Pancreas (tissue), 10 donors: ENCODE results near the gene SLC2A4. TPM values are rescaled to one million over a fixed set of nuclear protein-coding genes. Genes with fewer than 3 reads are reported as not detected.
"Not testable (repeated sequence)": the region's sequence is repeated elsewhere in the genome, so short reads cannot be mapped to it uniquely, and the experiment has no call there.

Source experiments
- ATAC-seq, 4 donors: fragments of 200-7000 bp; cut with Tn5 transposase; one replicate each; pipeline versions ENCODE4 v1.8.0 to v1.9.1; 2020; ENCODE audit warnings: mild to moderate bottlenecking in 4 of 4, moderate library complexity in 4 of 4
- DNase-seq, 6 donors: peaks; one replicate each; pipeline ENCODE4 v3.0.0-alpha.2; 2020
- FAIRE-seq: peaks from 2 replicates; lab custom pipeline; 2012; peaks lifted over from hg19 to GRCh38; lab: Jason Lieb, UNC
- H3K27ac ChIP-seq, 4 donors: fragments of 200-600 bp; sonication (generic); 1 replicate in 3 of 4; 2 replicates in 1 of 4; pipeline versions ENCODE4 v1.5.0 to v1.8.0; 2020
- H3K27me3 ChIP-seq, 4 donors: fragments of 200-600 bp; one replicate each; pipeline ENCODE4 v1.8.0; 2021
- H3K36me3 ChIP-seq, 3 donors: fragments of 200-600 bp; sonication (generic) in 1 of 3; one replicate each; pipeline versions ENCODE4 v1.5.0 to v1.8.0; 2020 to 2021
- H3K4me1 ChIP-seq, 3 donors: fragments of 200-600 bp; one replicate each; pipeline ENCODE4 v1.8.0; 2021
- H3K4me3 ChIP-seq, 4 donors: fragments of 200-600 bp; sonication (generic) in 2 of 4; one replicate each; pipeline versions ENCODE4 v1.5.0 to v1.8.0; 2020 to 2021
- H3K9me3 ChIP-seq, 4 donors: fragments of 200-600 bp; one replicate each; pipeline ENCODE4 v1.8.0; 2021
- CTCF ChIP-seq, 4 donors: fragments of 200-600 bp; sonication (generic) in 3 of 4; IDR thresholded peaks; one replicate each; pipeline versions ENCODE4 v1.5.0 to v1.8.0; 2021; ENCODE audit warnings: antibody characterized with exemption in 4 of 4
- WGBS, 2 donors: extraction: QIAGEN DNeasy Blood & Tissue Kit; methylation state at CpG; one replicate each; pipeline ENCODE4 v1.1.7; 2013; 5-methylcytosine and 5-hydroxymethylcytosine counted together
- intact Hi-C, 3 donors: fragments of 100-400 bp; cut with DNase I; formaldehyde crosslinking; loops; one replicate each; pipeline versions ENCODE4 v1.11.1 to v1.14.2; 2022
- polyA plus RNA-seq, 2 donors: library from polyadenylated mRNA; stranded (reverse); fragments of 200-250 nt; gene quantifications; one replicate each; pipeline ENCODE4 v1.2.3, GENCODE V29; 2013
- total RNA-seq, 6 donors: library from RNA; stranded (reverse); fragmentation: NEBNext Ultra II Directional in 4 of 6; extraction: Animal tissue kit (Norgen Biotek cat#: 25700) in 4 of 6; gene quantifications; one replicate each; pipeline versions ENCODE4 v1.2.1 to v1.2.4, GENCODE V29; 2021 to 2023
- donor health status: healthy with polysubstance abuse.
- donor health status: DM: no; HTN: no; CAD: no; lungs with moderate emphysema.
- donor health status: DM: no; HTN: no; CAD: no.
- donor health status: control.
- donor health status: control.
- donor health status: Bipolar disorder and iron deficiency.
- donor health status: DM: yes; HTN: yes; CAD: no.
- donor health status: DM: no; HTN: no; CAD: no.
- donor health status: DM: no; HTN: no; CAD: no.
- donor health status: DM: yes; HTN: yes; CAD: no.

The SLC2A4 gene
- total and polyA plus RNA-seq, 8 donors, result 0.16 to 1.8 (median 0.60) TPM

DNA sequence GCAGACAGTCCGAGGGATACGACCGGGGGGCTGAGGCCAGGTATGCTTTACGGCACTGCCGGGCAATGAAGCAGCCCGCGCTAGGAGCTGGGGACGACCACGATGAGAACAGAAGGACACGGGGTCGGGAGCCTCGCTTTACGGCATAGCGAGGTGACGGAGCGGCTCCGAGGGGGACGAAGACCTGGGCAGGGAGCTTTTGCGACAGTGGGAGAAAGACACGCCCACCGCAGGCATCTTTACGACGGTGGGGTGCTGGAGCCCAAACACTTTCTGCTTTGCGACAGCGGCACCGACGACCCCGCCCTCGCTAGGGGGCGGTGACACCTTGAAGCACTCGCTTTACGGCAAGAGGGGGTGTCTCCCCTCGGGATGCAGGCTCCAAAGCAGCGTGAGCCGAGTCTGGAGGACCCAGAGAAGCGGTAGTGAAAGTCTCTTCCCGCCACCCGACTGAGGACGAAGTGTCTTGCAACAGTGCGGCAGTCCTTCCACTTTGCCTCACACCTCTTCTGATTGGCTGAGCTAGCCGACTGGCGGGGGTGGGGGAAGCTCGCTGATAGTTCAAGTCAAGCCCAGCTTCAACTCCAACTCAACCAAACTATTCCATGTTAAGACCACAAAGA is 48.0 kb downstream of the SLC2A4 start:
- H3K4me3 ChIP-seq, result peak overlapping the region; percentile 87 to 98 (median 96)
- H3K4me1 ChIP-seq, result peaks cover 0 to 11% (median 4%) of the 10 kb centered on the region in 3 donors
- 0% methylated on average over 42 to 43 of the region's 43 CpGs for WGBS, 2 donors

GRCh38 chr17:7329997-7330637 is 48.6 kb downstream of the SLC2A4 start:
- intact Hi-C loops, result no loop called here
- Histone ChIP-seq H3K36me3 (no peaks in the 10 kb centered on the region), H3K4me3 (peak overlapping the region; percentile 87 to 98 (median 96)), H3K27ac (peak overlapping the region; percentile 71 to 91 (median 82)), H3K9me3 (no peaks in the 10 kb centered on the region), H3K4me1 (peaks cover 0 to 11% (median 4%) of the 10 kb centered on the region in 3 donors), H3K27me3 (no peaks in the 10 kb centered on the region)
- peak; percentile 36 to 72 (median 62) for ATAC-seq
- WGBS, 2 donors, result 1% methylated on average over 33 to 34 of the region's 34 CpGs
- FAIRE-seq, result no peak
- DNase-seq, result peak; percentile 55 to 86 (median 78)
- TF ChIP-seq CTCF (IDR thresholded peaks at IDR 0.05), result no peak

More for the DNA sequence above, 48.0 kb downstream of the SLC2A4 start:
- Histone ChIP-seq H3K27me3 (no peaks in the 10 kb centered on the region), H3K36me3 (no peaks in the 10 kb centered on the region), H3K9me3 (no peaks in the 10 kb centered on the region), H3K27ac (peak overlapping the region; percentile 71 to 91 (median 82))
- intact Hi-C loops, result no loop called here
- DNase-seq, result peak; percentile 93 to 99 (median 98)
- peak; percentile 89 to 93 (median 90) for ATAC-seq
- FAIRE-seq, result peak; percentile 81
- no peak for TF ChIP-seq CTCF (IDR thresholded peaks at IDR 0.05)

DNA sequence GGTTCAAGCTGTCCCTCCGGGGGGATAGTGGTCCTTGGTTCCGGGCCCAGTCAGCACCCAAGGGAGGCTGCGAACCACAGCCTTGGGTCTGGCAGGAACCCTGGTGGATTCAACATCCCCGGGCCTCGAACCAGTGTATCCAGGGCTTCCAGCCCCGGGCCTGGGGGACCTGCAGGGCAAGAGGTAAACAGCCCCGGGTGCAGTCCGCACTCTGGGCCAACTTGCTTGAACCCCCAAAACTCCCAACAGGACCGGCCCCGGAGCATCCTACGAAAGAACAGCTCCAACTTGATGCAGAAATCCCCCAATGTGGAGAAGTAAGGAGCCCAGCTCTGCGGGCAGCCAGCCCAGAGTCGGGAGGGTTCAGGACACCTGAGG is 49.1 kb downstream of the SLC2A4 start:
- FAIRE-seq (no peak), DNase-seq (peak in 3 of 6 donors; percentile 22 to 81 (median 26)), ATAC-seq (no peak)
- H3K4me1 ChIP-seq, result peaks cover 0 to 11% (median 4%) of the 10 kb centered on the region in 3 donors
- WGBS, 2 donors, result 53 to 54% methylated on average over 13 of the region's 13 CpGs
- intact Hi-C loops, result no loop called here
- no peaks in the 10 kb centered on the region for H3K9me3 ChIP-seq
- no peak for TF ChIP-seq CTCF (IDR thresholded peaks at IDR 0.05)
- H3K27ac ChIP-seq, result peak overlapping the region in 3 of 4 donors; percentile 71 to 91 (median 90)
- no peaks in the 10 kb centered on the region for H3K27me3 ChIP-seq
- H3K36me3 ChIP-seq, result no peaks in the 10 kb centered on the region
- H3K4me3 ChIP-seq, result peak overlapping the region in 3 of 4 donors; percentile 95 to 98 (median 98)

DNA sequence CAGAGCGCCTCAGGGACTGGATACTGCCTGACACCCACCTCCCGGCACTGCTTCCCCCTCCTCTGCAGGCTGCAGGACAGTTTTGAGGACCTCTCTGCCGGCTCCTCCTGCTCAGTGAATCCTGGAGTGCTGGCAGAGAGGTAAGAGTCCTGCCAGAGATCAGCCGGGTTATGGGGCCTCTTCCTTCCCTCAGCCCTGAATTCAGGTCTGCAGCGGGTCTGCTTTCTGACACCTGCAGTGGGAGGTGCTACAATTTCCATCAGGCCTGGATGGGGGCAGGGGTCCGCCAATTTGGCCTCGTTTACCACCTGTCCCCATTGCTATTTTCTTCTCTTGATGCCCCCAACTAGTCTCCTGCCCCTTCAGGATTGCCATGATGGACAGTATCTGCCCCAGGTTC is 50.6 kb downstream of the SLC2A4 start:
- no peak for TF ChIP-seq CTCF (IDR thresholded peaks at IDR 0.05)
- no peak overlapping the region for H3K4me3 ChIP-seq
- H3K36me3 ChIP-seq, result no peaks in the 10 kb centered on the region
- H3K27ac ChIP-seq, result no peak overlapping the region
- WGBS, 2 donors, result 40 to 49% methylated on average over 7 of the region's 7 CpGs
- FAIRE-seq, result no peak
- H3K4me1 ChIP-seq, result peaks cover 0 to 11% (median 4%) of the 10 kb centered on the region in 3 donors
- no peaks in the 10 kb centered on the region for H3K27me3 ChIP-seq
- ATAC-seq, result no peak
- H3K9me3 ChIP-seq, result no peaks in the 10 kb centered on the region
- peak in 2 of 6 donors; percentile 10 to 29 for DNase-seq
- intact Hi-C loops, result no loop called here

GRCh38 chr17:7332600-7333069 is 51.1 kb downstream of the SLC2A4 start:
- H3K27ac ChIP-seq, intact Hi-C loops, H3K27me3 ChIP-seq, H3K36me3 ChIP-seq, FAIRE-seq, DNase-seq, H3K9me3 ChIP-seq, ATAC-seq, H3K4me3 ChIP-seq: not testable (repeated sequence)
- H3K4me1 ChIP-seq, result peaks cover 0 to 11% (median 4%) of the 10 kb centered on the region in 3 donors
- 47 to 60% methylated on average over 14 of the region's 14 CpGs for WGBS, 2 donors
